ENCODE results near the gene ATXN2.

ATXN2 gene

GRCh38 chr12:111458546-111459172 lies 140.5 kb downstream of the ATXN2 start:
- Histone ChIP-seq H3K9me3 (no peaks in the 10 kb centered on the region; the same call in 1 of the 2 replicates), H3K27me3 (no peaks in the 10 kb centered on the region), H3K4me1 (no peaks in the 10 kb centered on the region; the same call in none of the 2 replicates), H3K36me3 (peaks cover 41% of the 10 kb centered on the region), H3K4me3 (ENCODE audit: low read depth, low read length) (no peak overlapping the region)
- DNase-seq = no peak
- no peak for TF ChIP-seq CTCF (IDR thresholded peaks at IDR 0.05; ENCODE audit: low read depth, low read length)

- H3K4me1 ChIP-seq = no peaks in the 10 kb centered on the region; the same call in none of the 2 replicates
- peaks cover 47% of the 10 kb centered on the region for H3K36me3 ChIP-seq
- H3K9me3 ChIP-seq = no peaks in the 10 kb centered on the region; the same call in 1 of the 2 replicates
- no peak for DNase-seq
- TF ChIP-seq CTCF (IDR thresholded peaks at IDR 0.05; ENCODE audit: low read depth, low read length) = no peak
- no peak overlapping the region for H3K4me3 ChIP-seq (ENCODE audit: low read depth, low read length)
- H3K27me3 ChIP-seq = no peaks in the 10 kb centered on the region
Observed at GRCh38 chr12:111457577-111457976, 141.5 kb downstream of the ATXN2 start.

- DNase-seq = no peak
- peaks cover 47% of the 10 kb centered on the region for H3K36me3 ChIP-seq
Observed at GRCh38 chr12:111457071-111457470, 142.0 kb downstream of the ATXN2 start.

GRCh38 chr12:111455448-111456320 lies 143.4 kb downstream of the ATXN2 start:
- no peak for TF ChIP-seq CTCF (IDR thresholded peaks at IDR 0.05; ENCODE audit: low read depth, low read length)
- no peak overlapping the region for H3K4me3 ChIP-seq (ENCODE audit: low read depth, low read length)
- no peaks in the 10 kb centered on the region for H3K27me3 ChIP-seq
- H3K9me3 ChIP-seq = no peaks in the 10 kb centered on the region; the same call in 1 of the 2 replicates
- DNase-seq = no peak
- H3K36me3 ChIP-seq = peaks cover 55% of the 10 kb centered on the region
- H3K4me1 ChIP-seq = no peaks in the 10 kb centered on the region; the same call in none of the 2 replicates

More at GRCh38 chr12:111457071-111457470, 142.0 kb downstream of the ATXN2 start:
- no peaks in the 10 kb centered on the region for H3K27me3 ChIP-seq
- H3K9me3 ChIP-seq = no peaks in the 10 kb centered on the region; the same call in 1 of the 2 replicates
- H3K4me3 ChIP-seq (ENCODE audit: low read depth, low read length) = no peak overlapping the region
- no peaks in the 10 kb centered on the region; the same call in none of the 2 replicates for H3K4me1 ChIP-seq
- TF ChIP-seq CTCF (IDR thresholded peaks at IDR 0.05; ENCODE audit: low read depth, low read length) = no peak

- Histone ChIP-seq H3K27me3 (no peaks in the 10 kb centered on the region), H3K9me3 (no peaks in the 10 kb centered on the region; the same call in 1 of the 2 replicates), H3K4me3 (ENCODE audit: low read depth, low read length) (no peak overlapping the region), H3K36me3 (peaks cover 59% of the 10 kb centered on the region), H3K4me1 (no peaks in the 10 kb centered on the region; the same call in none of the 2 replicates)
- TF ChIP-seq CTCF (IDR thresholded peaks at IDR 0.05; ENCODE audit: low read depth, low read length) = no peak
- DNase-seq = no peak
Observed at GRCh38 chr12:111454716-111455447, 144.2 kb downstream of the ATXN2 start.

Data from BE2C (cell line).